Activated CD8-positive, alpha-beta memory T cell treated with anti-CD3 and anti-CD28 coated beads for 36 hours (primary cell): ENCODE measurements around the gene DUOX2. TPM values are rescaled to one million over a fixed set of nuclear protein-coding genes. Genes with fewer than 3 reads are reported as not detected.
"Not testable (repeated sequence)": the region's sequence is repeated elsewhere in the genome, so short reads cannot be mapped to it uniquely, and the experiment has no call there.

ENCODE experiments used
- CTCF ChIA-PET: fragments of 350-600 bp; sonication (Branson Sonifier 250); formaldehyde crosslinking; loops from one replicate; lab custom pipeline; 2021; ENCODE audit warnings: antibody characterized with exemption; lab: Charles Lee
- POLR2A ChIA-PET: fragments of 350-600 bp; sonication (Branson Sonifier 250); formaldehyde crosslinking; loops from one replicate; lab custom pipeline; 2021; ENCODE audit warnings: antibody characterized with exemption; lab: Charles Lee
- total RNA-seq, 2 experiments: library from RNA; stranded (reverse); gene quantifications; one replicate each; pipeline ENCODE4 v1.2.3, GENCODE V29; 2021

Gene DUOX2
- total RNA-seq, 2 experiments from 2014 or later, result 0.02 TPM; not detected in 1

DNA sequence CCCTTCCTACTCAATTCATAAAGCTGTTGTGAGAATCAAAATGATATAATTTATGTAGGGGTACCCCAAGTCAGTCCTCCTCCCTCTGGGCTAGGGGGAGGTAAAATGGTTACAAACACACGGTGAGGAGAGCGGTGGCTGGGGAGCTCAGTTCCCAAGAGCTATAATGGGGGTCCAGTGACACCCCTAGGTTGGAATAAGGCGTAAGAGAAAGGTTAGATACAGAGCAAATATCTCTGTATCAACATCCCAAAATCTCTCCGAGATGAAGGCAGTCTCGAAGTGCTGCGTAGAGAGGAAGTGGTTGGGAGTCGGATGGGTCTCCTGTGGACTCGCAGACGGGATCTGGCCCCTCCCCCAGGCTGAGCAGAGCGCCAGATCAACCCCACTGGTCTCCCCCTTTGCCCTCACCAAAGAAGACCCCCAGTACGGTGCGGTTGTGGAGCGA is 1.8 kb downstream of the DUOX2 start:
- POLR2A ChIA-PET, result no interaction called here

DNA sequence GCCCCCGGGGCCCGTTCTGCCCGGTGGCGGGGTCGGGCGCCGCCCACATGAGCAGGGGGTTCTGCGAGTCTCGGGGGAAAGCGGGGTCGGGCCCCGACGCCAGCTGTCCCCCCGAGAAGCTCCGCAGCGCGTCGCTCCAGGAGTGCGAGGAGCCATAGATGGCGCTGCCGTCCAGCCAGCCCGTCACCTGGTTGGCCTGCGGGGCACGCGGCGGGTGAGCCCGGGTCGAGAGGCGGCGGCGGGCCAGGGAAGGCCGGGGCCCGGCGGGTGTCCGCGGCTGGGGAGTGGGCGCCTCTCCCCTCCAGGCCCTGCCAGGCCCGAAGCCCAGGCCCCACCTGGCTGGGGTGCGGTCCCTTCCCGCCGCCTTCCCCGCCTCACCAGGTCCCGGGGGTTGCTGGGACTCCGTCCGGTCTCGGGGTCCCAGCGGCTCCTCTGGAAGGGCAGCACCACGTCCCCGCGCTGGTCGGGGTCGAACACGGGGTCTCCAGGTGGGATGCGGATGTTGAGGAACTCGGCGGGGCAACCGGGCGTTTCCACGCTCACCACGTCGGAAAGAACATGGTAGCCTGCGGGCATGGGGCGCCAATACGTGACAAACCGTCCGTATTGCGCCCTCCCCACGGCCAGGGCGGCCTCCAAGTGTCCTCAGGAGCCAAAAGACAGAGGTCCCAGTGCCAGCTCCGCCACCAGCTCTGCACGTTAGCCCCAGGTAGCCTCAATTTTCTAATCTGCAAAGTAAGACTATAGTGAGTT is 2.4 kb downstream of the DUOX2 start:
- ChIA-PET POLR2A (no interaction called here), CTCF (no interaction called here)

More for the DNA sequence above, 1.8 kb downstream of the DUOX2 start:
- CTCF ChIA-PET, result no interaction called here

DNA sequence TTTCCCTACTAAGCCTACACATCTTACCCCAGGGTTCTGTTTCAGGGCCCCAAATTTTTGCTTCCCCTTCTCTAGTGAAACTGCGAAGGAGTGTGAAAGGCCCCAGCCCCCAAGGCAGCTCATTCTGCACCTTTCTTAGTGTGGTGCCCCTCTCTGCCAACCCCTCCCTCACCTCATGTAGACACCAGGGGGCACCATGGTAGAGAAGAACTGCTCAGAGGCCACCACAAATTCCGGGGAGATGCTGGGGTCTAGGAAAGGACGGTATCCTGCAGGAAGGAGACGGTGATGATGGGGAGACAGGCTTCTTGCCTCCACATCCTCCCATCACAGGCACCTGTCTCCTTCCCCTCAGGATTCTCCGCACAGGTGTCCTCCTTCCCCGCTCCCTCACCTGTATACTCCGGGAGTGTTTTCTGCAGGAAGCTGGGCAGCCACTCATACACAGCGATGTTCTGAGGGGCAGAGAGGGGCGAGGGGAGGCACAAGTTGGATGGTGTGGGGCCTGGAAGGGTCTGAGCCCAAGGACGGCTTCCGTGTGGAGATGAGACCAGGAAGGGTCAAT is 3.6 kb downstream of the DUOX2 start:
- ChIA-PET CTCF (interaction anchor here (3.1 kb wide), 1 partner anchor 8 kb away, joined by 13 read pairs; no protein-coding TSS in a partner anchor), POLR2A (no interaction called here)

DNA sequence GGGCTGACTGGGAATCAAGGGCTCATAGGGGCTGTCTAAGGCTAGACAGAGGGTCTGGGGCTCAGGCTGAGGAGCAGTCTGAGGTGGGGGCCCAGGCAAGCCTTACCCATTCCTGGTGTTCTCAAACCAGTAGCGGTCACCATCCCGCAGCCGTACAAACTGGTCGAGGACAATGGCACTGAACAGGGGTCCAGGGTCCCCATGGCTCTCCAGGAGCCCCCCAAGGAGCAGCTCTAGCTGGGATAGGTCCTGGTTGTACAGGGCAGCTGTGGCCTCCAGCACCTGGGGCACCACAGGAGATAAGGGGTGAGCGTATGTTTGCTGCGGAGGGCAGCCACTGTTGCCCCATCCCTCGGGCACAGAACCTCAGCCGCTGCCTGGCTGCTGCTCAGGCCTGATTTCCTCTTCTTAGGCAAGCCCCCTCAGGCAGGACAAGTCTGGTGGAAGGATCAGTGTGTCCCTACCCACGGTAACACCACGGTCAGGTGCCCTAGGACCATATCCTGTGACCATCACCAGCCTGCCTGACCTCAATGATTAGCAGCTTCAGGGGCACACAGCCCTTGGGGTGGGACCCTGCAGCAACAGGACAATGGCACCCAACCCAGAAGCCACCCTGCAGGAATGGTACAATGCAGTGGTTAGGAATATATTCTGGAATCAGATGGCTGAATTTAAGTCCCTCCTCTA is 5.9 kb downstream of the DUOX2 start:
- CTCF ChIA-PET, result interaction anchor here (3.1 kb wide), 1 partner anchor 10 kb away, joined by 13 read pairs; no protein-coding TSS in a partner anchor
- POLR2A ChIA-PET, result no interaction called here

DNA sequence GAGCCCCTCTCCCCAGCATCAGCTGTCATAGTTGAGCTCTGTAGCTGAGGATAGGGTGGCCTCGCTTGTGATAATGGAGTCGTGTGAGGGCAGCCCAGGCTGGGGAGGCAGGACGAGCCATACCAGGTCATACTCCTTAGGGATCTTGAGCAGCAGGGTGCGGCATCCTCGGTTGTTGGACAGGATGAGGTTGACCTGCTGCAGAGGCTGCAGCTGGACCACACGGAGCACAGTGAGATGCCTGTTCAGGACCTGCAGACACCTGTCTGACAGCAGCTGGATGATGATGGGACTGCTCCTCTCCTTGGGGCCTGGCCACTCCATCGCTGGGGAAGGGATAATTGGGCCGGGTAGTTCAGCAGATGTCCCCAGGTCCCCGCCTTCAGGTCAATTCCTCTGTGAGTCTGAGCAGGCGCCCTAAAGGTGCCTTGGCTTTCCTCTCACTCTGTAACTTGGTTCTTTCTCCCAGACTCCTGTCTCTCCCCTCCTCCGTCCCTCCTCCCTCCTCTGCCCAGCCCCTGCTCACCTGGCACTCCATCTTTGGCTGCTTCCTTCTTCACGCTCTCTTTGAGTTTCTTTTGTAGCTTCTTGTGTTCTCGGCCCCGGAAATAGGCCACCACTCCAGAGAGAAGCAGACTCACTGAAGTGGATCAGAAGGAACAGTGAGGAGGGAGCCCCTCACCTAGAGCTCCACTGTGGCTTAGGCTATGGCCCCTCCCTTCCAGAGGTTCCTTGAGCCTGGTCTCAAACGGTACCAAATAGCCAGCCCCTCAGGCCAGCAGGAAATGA is 7.8 kb downstream of the DUOX2 start:
- ChIA-PET POLR2A (no interaction called here), CTCF (interaction anchor here (1.3 kb wide), 1 partner anchor 12 kb away, joined by 3 read pairs; no protein-coding TSS in a partner anchor)

DNA sequence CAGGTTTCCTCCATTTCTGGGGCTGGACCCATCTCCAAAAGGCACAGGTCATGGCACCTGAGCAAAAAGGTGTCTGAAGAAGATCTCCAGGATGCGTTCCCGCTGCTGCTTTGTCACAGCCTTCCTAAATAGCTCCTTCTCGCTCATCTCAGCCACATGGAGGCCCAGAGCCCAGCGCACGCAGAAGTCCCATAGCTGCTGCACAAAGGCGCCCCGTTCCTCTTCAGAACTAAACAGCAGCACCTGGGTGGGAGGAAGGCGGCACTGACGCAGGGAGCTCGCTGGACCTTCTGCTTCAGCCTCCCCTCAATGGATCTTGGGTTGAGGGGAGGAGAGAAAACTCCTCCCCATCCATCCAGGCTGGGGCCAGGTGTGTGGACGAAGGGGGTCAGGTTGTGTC is 8.4 kb downstream of the DUOX2 start:
- CTCF ChIA-PET, result interaction anchor here (1.3 kb wide), 1 partner anchor 13 kb away, joined by 3 read pairs; no protein-coding TSS in a partner anchor
- POLR2A ChIA-PET, result no interaction called here

DNA sequence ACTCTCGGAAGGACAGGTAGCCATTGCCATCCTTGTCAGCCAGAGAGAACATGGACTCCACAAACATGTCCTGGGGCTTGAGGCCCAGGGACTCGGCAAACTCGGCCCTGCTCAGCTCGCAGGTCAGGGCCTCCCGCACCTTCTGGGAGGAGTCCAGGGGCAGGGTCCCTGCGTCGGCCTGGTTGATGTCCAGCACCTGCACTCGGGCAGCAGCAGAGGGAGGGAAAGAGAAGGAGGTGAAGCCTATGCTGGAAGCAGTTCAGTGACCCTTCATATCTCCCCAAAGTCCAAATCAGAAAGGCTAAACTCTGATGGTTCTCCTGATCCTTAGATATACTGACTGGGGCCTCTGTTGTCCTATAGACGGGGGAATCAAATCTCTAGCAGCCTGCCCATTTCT is 9.8 kb downstream of the DUOX2 start:
- CTCF ChIA-PET, POLR2A ChIA-PET: not testable (repeated sequence)

DNA sequence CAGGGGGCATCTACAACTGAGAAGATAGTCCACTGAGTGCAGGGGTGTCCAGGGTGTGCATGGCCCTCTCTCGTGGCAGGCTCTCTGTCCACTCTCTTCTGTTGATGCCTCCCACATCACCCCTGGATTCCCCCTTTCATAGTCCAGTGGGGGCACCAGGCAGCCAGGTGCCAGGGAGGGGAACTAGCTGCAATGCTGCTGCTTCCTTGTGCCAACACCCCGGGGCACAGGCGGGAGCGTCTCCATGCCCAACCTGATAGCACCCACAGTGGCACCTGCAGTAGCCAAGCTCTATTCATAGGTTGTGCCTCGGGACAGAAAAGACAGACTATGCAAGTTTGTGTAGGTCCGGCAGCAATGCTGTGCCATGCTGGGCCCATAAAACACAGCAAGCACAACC is 11.7 kb downstream of the DUOX2 start:
- ChIA-PET POLR2A (no interaction called here), CTCF (no interaction called here)

DNA sequence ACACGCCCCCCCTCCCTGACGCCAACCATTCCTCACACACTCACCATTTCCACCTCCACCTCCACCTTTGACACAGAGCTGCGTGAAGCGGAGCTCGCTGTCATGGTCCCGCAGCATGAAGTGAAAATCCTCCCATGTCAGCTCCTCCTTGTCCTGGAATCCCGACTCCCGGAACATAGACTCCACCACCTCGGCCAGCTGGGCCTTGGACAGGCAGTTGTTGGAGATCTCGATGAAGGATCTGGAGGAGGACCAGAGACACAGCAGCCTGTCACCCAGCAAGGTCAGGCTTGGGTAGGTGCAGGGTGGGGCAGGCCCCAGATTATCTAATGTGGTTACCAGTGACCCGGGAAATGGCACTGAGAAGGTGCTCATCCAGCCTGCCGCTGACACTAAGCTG is 12.2 kb downstream of the DUOX2 start:
- ChIA-PET CTCF (no interaction called here), POLR2A (no interaction called here)

DNA sequence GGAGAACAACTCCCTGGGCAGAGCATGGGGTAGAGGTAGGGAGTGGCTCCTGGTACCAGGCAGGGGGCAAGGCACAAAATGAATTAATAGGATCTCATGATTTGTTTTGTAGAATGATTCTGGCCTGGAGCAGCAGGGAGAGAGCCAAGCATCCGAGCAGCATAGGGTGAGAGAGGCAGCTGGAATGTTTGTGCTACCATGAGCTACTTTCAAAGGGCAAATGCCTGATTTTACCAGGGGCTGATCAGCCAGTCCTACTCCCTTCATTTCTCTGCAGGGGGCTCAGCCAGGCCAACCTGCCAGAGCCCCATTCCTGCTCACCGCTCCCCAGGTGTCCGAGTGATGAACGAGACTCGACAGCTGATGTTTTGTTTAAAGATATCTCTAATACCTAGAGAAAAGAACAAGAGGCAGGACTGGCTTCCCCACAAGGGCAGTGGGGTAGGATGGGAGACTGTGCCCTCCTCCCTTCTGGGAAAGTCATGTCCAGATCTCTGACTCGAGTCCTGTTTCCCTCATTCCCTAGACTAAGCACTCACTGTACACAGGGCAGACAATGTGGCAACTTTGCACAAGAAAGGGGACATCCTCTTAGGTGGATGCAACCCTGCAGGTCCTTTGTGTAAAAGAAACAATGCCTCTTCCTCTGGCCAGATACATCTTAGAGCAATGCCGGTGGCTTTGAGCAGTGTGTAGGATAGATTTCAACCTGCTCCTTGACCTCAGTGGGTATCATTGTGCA is 12.9 kb downstream of the DUOX2 start:
- ChIA-PET CTCF (no interaction called here), POLR2A (no interaction called here)

DNA sequence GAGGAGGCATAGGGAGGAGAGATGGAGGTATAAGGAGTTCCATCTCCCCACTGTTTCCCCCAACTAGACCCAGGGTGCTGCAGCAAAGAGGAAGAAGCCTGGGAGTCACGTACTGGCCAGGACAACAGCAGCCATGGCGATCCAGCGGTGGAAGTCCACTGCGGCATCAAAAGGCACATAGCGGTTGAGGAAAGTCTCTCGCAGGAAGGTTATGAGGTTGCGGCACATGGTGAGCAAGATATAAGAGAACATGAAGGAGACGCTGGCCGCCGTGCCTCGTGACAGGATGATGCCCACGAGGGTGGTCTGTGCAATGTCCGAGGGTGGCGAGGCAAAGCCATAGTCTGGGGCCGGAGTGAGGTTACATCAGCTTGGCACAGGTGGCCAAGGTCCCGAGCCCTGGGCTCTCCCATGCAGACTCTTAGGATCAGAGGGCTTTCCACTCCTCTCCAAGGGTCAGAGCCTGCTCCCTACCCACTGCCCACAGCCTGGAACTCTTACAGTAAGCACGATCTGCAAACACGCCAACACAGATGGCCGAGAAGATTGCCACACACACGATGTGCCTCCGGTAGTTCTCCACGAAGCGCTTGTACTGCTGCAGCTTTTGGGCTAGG is 14.3 kb downstream of the DUOX2 start:
- ChIA-PET POLR2A (no interaction called here), CTCF (no interaction called here)

DNA sequence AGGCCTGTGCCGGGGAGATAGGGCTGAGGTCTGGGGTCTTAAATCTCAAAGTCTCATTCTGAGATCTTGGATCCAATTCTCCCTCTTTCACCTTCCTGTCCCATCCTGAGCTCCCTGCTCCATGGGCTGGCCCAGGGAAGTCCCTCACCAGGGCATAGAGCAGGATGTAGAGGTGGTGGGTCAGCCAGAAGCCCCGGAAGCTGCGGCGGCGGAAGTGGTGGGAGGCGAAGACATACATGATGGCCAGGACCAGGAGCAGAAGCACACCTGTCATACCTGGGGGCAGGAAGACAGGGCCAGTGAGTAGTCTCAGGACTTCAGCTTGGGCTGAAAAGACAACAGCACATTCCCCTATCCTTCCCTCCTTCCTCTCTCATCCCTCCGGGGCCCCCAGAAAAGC is 16.5 kb downstream of the DUOX2 start:
- CTCF ChIA-PET, result no interaction called here
- POLR2A ChIA-PET, result no interaction called here

DNA sequence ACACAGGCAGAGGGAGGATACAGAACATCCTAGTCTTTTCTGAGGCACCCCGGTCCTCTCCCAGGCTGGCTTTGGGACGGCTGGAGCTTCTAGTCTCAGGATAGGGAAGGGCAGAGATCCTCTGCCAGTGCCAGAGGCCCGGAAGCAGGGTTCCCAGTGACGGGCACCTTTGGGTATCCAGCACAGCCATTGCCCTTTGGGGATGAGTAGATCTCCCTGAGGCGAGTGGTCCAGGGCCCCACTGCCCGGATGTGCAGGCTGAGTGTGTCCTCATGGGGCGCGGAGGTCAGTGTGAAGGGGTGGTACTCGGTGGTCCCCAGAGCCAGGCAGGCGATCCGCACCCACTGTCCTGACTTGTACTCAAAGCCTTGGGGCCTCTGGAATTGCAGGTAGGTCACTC is 18.3 kb downstream of the DUOX2 start:
- POLR2A ChIA-PET, result no interaction called here
- CTCF ChIA-PET, result interaction anchor here (0.6 kb wide), 1 partner anchor 10 kb away, joined by 3 read pairs; no protein-coding TSS in a partner anchor

DNA sequence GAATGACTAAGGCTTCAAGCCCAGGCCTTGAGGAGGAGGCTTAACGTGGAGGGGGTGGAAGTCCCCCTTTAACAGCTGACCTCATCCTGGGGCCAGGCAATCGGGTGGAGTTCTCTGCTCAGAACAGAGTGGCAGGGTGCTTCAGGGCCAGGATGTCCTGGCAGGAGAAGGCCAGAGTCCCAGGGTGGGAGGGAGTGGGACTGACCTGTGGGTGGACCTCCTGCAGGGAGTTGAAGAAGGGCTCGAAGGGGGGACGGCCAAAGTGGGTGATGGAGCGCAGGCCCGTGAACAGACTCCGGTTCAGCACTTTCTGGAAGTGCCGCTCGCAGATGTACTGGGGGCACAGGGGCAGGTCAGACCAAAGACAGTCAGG is 19.6 kb downstream of the DUOX2 start:
- POLR2A ChIA-PET, result no interaction called here
- CTCF ChIA-PET, result no interaction called here

DNA sequence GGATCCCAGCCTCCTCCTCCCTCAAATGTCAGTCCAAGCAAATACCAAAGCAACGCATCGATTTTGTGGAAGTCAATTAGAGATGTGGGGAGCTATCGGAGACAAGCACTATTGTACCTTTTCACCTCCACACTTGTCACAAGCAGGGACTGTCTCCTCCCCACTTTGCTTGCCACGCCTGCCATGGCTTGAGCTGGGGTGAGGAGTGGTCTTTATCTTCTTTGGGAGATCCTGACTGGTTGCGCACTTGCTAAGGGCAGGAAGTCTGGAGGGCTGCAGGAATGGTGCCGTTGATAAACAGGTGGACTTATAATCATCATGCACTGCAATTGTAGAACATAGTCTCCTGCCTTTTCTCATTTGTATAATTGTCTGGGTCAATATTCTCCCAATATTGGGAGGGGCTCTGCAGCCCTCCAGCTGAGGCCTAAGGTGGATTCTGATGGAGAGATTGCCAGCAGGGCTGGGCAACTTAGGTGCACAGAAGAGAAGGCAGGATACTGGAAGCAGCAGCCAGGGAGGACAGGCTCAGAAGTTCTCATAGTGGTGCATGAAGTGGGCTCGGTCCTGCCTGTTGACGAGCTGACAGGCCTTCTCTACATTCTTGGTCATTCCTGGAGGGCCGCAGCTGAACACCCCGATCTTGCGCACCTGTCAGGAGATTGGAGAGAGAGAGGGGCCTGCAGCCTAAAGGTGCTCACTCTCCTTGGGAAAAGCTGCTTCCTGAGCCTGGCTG is 20.2 kb downstream of the DUOX2 start:
- POLR2A ChIA-PET, result no interaction called here
- CTCF ChIA-PET, result no interaction called here

DNA sequence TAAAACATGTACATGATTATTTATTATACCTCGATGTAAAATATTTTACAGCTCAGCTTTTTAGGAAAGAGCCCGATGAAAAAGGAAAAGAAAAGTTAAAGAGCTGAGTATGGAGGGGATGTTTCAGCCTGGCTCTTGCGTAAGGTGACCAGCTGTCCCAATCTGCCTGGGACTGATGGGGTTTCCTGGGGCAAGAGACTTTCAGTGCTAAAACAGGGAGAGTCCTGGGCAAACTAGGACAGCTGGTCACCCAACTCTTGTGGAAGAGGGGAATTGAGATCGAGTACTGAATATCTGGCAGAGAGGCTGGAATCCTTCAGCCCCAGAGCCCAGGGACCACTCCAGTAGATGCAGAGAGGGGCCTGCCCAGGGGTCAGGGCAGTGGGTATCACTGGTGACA is 21.0 kb downstream of the DUOX2 start:
- ChIA-PET POLR2A (no interaction called here), CTCF (interaction anchor here (0.6 kb wide), 1 partner anchor 344 kb away, joined by 4 read pairs; no protein-coding TSS in a partner anchor)

DNA sequence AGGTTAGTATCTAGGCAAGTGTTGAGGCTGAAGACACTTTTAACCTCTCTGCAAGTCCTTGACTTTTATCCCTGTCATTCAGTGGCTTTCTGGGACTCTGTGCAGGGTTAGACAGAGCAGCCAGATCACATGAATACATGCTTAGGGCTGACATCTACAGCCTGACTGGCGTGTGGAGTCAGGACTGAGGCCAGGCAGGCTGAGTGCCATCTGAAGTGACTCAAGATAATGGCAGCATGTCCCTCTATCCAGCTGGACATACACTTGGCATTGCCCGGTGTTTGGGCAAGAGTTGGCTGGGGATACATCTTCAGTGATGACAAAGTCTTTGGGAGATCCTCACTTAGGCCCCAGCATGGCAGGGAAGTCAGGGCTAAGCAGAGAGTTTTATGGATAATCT is 22.4 kb downstream of the DUOX2 start:
- ChIA-PET POLR2A (no interaction called here), CTCF (no interaction called here)

DNA sequence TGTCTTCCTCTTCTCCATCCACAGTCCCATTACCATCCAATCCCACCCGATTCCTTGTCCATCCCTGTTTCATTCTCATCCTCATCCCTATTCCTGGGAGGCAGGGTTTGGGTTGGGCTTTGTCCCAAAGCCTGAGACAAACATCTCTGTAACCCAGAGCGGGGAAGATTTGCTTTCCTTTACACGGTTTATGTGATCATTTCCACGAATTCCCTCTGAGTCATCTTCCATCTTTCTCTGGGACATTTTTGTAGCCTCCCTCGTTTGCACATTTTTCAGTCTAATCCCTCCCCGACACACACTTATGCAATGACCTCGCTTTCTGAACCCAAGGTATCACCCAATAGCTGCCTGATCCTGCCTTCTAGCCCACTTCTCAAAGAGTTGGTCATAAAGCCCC is 22.8 kb downstream of the DUOX2 start:
- POLR2A ChIA-PET, result no interaction called here
- CTCF ChIA-PET, result no interaction called here
